OCI-LY3 (cell line): Measurements from ENCODE around the gene HYPK.

Experiments
- EZH2phosphoT487 ChIP-seq: fragments of 200-600 bp; shearing (Covaris generic); IDR thresholded peaks from 2 replicates; pipeline ENCODE4 v1.6.1; 2018; ENCODE audit warnings: antibody characterized with exemption, mixed run types, low read depth
- TF ChIP-seq, protein P1 (sequence below): fragments of 200-600, 300-600 bp; sonication (generic); IDR thresholded peaks from 2 replicates; pipeline ENCODE4 v1.5.1; 2014; ENCODE audit warnings: antibody characterized with exemption, low read length, low read depth

DNA sequence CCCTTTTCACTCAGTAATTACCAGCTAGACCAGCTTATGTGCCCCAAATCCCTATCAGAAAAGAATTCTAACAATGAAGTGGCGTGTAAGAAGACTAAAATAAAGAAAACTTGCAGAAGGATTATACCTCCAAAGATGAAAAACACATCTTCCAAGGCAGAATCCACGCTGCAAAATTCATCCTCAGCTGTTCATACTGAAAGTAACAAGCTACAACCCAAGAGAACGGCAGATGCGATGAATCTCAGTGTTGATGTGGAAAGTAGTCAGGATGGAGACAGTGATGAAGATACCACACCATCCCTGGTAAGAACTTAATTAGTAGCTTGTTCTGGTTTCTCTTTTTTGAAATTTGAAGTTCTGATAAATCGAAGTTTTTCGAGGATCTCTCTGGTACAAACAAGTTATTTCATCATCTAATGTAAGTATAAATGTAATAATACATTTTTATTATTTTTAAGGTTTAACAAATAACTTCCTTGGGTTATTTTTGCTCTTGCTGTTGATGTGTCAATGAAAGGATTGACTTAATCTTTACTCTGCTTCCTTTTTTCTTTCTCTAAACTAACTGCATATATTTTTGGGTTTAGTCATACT lies 27.8 kb downstream of the HYPK start:
- TF ChIP-seq, protein P1, sequence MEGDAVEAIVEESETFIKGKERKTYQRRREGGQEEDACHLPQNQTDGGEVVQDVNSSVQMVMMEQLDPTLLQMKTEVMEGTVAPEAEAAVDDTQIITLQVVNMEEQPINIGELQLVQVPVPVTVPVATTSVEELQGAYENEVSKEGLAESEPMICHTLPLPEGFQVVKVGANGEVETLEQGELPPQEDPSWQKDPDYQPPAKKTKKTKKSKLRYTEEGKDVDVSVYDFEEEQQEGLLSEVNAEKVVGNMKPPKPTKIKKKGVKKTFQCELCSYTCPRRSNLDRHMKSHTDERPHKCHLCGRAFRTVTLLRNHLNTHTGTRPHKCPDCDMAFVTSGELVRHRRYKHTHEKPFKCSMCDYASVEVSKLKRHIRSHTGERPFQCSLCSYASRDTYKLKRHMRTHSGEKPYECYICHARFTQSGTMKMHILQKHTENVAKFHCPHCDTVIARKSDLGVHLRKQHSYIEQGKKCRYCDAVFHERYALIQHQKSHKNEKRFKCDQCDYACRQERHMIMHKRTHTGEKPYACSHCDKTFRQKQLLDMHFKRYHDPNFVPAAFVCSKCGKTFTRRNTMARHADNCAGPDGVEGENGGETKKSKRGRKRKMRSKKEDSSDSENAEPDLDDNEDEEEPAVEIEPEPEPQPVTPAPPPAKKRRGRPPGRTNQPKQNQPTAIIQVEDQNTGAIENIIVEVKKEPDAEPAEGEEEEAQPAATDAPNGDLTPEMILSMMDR = no peak
- TF ChIP-seq EZH2phosphoT487 = no peak
